HG02610 (cell line): ENCODE data around the gene MRRF.
A peak's percentile ranks its signal among the peaks of the same experiment; 100 is the strongest.
"Not testable (repeated sequence)": the region's sequence is repeated elsewhere in the genome, so short reads cannot be mapped to it uniquely, and the experiment has no call there.

Source experiments
- ATAC-seq: cut with Tn5 transposase; IDR thresholded peaks from one replicate; pipeline ENCODE4 v1.9.1; 2021; ENCODE audit warnings: mild to moderate bottlenecking, moderate library complexity; ENCODE audit not compliant: unreplicated experiment

MRRF gene

DNA sequence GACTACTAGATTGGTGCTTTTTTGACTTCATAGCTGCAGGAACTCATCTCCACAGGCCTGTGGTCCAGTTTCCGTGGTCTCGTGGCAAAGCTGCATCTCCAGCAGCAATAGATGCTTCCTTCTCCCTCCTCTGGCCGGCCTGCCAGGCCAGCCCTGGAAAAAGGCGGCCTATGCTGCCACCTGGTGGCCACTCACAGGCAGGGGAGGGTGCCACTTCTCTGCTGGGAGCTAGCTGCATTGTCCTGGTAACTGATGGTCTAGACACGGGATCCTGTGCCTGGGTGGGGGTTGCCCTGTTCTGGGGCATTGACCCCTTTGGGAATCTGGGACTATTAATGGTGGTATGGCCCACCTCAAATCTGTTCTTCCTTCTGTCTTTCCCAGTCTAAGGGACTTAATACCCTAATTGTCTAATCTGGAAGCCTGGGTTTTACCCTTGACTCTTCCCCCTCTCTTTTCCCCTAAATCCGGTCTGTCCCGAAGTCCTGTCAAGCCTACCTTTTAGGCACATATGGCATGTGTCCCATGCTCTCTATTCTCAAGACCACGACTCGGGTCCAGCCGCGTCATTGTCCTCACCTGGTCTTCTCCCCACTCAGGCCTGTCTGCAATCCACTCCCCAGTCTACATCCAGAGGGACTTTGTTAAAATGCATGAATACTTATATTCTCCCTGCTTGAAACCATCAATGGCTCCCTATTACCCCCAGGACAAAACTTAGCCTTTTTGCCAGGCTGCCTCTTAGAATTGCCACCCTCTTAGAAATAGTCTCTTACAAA lies 86.1 kb downstream of the MRRF start:
- ATAC-seq, result peak; percentile 83

DNA sequence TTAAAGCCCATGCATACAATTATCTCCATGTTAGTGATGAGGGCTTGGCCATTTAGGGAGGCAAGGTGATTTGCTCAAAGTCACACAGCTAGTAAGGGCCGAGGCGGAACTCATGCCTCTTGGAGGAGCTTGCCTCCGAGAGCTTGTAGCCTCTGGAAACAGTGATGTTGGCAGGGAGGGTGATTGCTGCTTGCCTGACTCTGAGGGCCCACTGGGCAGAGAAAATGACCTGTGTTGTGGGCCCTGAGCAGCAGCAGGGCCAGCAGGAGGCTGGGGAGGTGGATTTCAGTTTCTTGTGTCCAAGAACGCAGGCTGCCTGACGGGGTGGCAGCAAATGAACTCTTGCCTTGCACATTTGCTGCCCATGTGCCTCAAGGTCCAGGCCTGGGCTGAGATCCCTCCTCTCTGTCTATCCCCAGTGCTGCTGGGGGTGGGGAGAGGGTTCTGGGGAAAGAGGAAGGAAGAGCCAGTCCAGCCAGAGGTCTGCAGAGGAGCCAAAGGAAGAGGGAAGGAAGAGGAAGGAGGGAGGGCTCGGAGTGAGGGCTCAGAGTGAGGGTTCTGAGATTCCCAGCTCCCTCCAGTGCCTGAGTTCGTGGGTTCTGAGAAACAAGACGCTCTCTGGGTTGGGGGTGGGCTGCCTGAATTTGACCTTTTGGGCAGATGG lies 90.0 kb downstream of the MRRF start:
- no peak for ATAC-seq

DNA sequence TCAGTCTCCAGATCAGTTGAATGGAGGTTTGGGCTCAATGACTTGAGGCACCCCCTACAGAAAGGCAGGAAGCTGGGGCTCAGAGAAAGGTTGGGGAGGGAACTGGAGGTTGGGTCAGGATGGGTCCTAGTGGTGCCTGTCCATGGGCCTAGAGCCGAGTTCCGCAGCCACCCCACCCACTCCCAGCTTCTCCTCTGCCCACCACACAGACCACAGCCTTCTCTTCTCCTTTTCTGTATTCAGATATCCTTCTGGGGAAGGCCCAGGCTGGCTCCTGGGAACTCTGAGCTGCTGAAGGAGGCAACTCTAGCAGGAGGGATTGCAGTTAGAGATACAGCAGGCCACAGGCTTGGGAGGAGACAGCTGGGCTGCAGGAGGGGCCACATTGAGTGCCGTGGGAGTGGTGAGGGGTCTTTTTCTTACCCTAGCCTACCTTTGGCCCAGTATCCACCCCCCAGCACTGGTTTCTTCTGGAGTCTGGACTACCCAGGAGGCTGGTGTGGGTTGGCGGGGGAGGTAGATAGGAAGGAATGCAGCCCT lies 90.7 kb downstream of the MRRF start:
- no peak for ATAC-seq

DNA sequence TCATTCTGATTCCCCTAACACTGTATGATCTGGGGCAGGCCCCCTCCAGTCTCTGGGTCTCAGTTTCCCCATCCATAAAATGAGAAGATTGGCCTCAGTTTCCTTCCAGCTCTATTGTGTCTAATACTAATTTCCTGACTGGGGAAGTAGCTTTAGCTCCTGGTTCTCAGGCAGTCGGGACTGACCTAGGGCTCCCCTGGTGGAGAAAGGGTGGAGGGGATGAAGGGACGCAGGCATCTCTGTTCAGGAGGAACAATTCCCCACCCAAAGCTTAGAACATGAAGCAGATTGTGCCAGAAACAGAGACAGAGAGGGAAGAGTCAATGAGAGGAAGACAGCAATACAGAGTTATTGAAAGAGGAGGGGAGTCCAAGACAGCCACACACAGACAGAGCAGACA lies 91.9 kb downstream of the MRRF start:
- ATAC-seq, result no peak

DNA sequence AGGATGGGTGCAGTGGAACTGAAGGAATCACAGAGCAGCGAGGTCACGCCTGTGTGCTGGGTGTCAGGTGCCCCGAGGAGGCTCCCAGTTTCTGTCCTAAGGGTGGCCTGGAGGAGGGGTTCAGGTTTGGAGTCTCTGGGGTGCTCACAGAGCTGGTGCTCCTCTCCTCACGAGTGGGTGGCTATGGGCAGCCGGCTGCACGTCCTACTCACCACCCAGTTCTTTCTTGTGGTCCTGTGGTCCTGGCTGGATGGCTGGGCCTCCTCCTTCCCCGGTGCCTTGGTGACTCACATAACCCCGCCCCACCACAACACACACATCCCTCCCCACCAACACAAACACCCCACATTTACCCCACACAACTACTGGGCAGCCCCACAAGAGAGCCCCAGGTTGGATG lies 96.2 kb downstream of the MRRF start:
- ATAC-seq, result no peak

DNA sequence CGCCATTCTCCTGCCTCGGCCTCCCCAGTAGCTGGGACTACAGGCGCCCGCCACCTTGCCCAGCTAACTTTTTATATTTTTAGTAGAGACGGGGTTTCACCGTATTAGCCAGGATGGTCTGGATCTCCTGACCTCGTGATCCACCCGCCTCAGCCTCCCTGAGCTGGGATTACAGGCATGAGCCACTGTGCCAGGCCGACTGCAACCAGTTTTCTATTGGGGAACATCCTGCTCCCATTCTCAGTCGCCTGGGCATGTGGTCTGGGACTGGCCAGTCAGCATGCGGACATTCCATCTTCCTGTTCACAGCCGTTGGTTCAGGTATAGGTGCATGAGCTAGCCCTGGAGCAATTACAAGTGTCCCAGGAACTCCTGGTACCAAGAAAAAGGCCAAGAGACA lies 98.4 kb downstream of the MRRF start:
- ATAC-seq, result not testable (repeated sequence)

DNA sequence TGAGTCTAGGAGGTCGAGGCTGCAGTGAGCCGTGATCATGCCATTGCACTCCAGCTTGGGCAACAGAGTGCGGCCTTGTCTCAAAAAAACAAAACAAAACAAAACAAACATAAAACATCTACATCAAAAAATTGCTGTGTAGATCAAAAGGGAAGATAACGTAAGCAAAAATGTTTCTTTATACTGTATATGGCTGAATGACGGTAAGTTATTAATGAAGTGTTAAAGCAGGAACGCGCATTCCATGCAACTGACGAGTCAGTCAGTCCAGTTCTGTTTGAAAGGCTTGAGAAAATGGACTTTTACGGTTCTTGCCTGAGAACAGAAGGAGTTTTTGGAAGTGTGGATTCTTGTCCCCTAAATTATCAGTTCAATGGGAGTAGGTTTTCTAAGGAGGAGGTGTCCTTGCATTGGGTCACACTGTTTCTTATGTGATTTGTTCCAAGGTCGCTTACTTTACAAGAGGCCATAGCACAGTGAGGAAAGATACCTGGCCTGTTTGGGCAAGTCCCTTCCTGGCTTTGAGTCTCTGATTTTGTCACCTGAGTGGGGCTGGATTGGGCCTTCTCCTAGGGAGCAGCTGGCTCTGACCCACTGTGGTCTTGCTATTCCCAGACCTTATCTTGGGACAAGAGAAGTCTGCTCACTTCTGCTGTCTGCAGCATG lies 99.6 kb downstream of the MRRF start:
- ATAC-seq, result no peak

DNA sequence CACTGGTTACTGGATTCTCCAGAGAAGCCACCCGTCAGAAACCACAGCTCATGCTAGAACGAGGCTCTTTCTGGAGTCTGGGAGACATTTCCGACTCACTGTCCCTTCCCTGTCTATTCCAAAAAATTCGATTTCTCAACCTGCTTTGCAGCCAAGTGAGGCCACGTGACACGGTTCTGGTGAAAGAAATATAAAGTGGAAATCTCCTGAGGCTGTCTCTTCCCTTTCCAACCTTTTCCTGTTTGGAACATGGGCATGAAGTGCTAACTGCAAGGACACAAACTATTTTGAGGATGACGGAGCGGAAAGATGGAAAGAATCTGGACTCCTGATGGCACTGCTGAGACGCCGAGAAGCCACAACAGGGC lies 100.1 kb downstream of the MRRF start:
- ATAC-seq, result no peak

DNA sequence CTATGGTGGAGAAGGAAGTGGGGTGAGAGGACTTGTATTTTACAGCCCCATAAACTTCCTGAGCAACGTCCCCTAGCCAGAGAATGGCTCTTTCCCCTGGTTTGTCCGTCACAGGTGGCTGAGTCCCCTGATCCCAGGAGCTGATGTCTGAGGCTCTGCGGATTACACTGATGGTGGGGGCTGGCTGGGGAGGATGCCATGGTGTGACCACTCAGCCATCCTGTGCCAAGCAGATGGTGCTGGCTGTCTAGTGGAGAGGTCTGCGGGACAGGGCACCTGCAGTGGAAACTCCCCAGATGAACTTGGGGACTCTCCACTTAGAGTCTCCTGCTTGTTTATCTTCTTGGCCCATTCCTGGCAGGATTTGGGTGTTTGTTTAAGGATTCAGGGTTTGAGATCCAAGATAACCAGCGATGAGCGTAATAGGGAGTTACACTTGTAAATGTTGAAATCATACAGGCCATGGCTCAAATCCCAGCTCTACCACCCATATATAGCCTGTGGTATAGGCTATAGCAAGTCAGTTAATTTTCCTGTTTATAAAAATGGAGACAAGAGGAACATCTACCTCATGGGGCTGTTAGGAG lies 101.5 kb downstream of the MRRF start:
- no peak for ATAC-seq

DNA sequence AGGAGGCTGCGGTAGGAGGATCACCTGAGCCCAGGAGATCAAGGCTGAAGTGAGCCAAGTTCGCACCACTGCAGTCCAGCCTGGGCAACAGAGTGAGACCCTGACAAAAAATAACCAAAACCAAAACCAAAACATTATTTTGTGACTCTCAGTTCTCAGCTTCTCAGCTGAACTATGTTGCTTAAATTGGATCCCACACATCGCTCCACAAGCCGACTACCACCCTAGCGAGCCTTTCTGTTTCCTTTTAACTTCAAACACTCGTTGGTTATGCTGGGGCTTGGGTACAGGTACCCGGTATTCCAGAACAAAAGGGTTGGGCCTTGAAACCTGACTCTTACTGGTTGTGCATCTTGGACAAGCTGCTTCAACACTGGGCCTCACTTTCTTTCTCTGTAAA lies 102.4 kb downstream of the MRRF start:
- no peak for ATAC-seq

DNA sequence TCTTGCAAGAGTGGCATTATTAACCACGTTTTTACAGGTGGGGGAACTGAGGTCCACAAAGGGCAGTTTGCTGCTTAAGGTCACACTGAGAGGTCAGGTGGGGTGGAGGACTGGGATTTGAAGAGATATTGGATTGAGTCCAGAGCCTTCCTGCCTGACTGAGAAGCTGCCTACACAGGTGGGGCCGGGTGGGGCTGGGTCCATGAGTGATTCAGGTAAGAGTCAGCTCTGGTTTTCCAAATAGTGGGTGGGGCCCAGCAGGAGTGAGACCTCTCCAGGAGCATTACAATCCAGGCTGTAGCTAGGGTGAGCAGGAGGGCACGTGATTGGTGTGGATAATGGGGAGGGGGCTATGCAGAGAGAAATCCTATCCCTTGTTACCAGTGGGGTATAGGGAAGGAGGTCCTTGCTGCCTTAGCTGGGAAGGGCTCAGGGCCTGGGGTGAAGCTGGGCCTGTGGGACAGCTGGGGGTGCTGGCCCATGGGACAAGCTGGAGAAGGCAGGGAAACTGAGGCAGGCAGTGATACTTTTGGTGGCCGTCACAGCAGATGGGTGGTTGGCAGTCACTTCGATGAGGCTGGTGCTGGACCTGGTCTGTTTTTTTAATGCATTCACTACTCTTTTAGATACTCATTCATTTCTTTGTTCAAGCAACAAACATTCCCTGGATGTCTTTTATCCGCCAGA lies 103.2 kb downstream of the MRRF start:
- no peak for ATAC-seq

DNA sequence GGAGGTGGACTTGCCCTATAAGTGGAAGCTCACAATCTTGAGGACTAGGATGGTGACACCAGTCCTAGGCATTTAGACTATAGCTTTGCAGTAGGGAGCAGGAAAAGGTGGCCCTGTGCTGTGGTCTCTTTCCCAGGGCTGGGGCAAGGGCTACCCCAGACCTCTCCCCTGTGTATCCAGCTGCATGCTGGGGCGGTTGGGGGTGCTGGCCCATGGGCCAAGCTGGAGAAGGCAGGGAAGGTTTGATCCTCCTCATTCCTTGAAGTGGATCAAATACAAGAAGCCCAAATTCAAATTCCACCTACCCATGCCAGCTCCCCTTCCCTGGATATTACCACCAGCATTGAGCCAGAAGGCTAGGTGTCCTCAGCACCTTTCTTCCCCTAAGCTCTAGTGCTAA lies 104.0 kb downstream of the MRRF start:
- ATAC-seq, result no peak

DNA sequence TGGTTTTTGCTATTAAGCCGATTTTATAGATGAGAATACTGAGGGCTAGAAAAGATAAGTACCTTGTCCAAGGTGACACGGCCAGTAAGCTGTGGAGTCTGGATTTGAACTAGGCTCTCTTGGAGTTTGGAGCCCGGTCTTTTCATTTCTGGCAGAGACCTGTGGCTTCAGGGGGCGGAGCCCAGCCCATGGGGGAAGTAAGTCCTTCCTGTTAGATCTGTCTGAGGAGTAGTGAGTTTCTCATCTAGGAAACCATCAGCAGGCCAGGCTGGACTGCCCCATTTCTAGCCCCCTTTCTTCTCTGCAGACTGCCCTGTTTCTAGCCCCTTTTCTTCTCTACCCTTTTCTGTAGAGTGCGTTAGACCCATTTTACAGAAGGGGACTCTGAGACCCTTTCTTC lies 105.6 kb downstream of the MRRF start:
- peak; percentile 39 for ATAC-seq

DNA sequence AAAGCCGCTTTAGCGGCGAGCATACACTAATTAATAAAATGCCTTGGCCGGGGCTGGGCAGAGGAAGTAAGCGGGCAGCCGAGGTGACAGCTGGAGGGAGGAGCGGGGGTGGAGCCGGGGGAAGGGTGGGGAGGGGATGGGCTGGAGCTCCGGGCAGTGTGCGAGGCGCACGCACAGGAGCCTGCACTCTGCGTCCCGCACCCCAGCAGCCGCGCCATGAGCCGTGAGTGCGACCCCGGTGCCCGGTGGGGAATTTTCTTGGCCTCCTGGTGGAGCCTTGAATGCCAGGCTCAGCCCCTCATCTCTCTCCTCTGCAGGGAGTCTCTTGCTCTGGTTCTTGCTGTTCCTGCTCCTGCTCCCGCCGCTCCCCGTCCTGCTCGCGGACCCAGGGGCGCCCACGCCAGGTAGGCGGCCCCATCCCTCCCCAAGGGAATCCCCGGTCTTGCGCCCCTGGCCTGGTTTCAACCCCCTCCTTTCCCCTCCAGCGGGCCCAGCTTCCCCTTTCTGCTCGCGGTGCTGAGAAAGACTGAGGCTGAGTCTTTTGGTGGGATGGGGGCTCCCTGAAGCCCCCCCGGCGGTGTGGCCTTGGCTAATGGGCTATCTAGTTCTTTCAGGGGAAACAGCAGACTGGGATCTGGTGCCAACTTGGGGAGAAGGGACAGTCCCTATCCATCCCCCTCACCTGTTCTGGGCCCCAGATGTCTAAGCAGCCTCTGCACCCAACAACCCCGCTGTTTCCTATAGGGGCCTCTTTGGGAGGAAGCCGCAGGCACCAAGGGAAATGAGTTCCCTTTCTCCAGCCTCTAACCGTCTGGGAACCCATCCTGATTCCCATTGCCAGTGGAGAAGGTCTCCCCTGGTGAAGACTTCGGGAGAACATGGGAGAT lies 106.4 kb downstream of the MRRF start, which contains the start of gene PTGS1:
TSS of gene PTGS1 (plus strand) at position 156 of the 887 bp plus-strand sequence. CDS start at position 217, 61 bp downstream.
- peak; percentile 63 for ATAC-seq

DNA sequence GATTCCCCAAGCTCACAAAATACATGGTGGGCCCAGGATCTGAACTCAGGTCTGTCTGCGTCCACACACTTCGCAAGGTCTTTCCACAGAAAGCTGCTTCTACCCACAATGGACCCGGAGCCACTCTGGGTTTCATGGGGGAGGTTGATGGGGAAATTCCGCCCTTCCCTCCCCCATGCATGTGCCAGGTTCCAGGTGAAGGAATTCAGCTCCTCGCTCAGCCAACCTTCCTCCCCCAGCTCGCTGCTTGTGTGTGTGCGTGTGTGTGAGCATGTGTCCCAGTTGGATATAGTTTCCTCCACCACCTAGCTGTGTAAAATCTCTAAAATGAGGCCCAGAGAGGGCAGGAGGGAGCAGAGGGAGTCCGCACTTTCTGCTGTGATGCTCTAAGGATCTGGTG lies 107.2 kb downstream of the MRRF start:
- no peak for ATAC-seq

DNA sequence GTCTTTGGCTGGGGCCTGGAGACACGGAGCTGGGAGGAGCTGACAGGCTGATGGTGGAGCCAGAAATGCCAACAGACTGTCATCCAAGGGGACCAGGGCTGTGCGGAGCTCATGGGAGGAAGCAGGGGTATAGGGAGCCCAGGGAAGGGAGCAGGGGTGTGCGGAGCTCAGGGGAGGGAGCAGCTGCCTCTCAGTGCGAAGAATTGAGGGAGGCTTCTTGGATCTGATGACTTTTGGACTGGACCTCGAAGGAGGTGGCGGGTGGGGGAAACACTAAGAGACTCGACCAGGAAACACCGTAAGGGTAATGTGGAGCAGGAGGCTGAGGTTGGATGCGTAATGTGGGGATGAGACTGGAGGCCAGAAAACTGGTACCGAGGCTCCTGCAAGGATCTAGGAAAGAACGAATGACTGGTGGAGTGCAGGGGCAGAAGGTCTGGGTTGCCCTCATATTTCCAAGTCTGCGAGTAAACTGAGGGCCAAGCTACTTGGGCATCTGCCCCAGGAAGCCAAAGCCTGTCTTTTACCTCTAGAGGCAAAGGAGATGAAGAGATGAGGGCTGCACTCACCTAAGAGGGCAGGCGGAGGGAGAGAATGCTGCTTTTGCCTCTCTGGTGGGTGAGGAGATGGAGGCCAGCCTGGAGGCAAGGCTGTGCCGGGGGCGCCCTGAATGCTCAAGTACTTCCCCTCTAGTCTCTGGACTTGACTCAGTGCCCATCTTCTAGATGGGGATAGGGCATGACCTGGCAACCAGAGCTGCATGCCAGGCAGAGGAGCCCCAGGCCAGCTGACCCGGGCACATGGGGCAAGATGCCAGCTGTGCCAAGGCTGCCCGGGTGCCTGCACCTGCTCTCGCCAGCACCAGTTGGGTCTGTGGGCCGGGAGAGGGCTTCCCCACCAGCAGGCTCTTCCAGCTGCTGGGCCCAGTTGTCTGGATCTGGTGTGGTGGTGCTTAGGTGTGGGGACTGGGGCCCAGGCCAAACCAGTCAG lies 108.5 kb downstream of the MRRF start:
- no peak for ATAC-seq

DNA sequence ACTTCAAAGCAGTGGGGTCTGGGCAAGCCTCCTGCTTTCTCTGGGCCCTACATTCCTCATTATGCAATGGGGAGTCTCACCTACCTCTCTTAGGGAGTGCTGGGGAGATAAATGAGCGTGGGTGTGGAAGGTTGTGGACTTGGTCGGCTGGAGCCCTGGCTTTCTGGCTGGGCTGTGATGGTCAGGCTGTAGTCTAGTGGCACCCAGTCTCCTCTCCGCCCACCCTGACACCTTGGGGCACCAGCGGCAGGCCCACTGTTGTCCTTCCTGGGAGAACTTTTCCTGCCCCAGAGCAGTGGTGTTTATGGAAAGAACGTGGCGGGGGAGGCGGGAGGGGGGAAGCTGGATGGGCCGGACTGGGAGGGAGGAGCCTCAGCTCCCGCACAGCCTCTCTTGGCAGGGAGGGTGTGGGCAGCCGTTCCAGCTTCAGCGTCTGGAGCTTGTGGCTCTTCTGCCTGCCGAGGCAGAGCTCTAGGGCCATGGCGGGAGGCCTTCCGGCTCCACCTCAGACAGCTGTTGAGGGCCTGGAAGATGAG lies 110.3 kb downstream of the MRRF start:
- no peak for ATAC-seq

DNA sequence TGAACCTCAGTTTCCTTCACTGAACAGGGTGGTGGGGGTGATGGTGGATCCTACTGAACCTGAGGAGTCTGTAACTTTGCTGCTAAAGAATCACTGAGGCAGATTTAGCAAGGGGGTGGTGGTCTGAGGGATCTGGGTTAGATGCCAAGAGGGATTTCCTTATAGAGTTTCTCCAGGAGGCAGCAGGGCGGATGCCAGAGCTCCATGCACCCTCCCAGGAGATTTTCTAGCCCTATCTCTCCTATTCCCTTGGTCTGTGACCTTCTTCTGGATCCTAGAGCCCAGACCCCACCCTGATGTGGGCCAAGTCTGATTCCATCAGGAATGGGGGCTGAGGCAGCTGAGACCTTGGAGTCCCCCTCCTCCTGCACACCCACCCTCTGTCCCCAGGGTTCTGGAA lies 112.1 kb downstream of the MRRF start:
- no peak for ATAC-seq
